ENCODE results near the gene LILRA6.
A peak's percentile ranks its signal among the peaks of the same experiment; 100 is the strongest.
"Not testable (repeated sequence)": the region's sequence is repeated elsewhere in the genome, so short reads cannot be mapped to it uniquely, and the experiment has no call there.

The LILRA6 gene

DNA sequence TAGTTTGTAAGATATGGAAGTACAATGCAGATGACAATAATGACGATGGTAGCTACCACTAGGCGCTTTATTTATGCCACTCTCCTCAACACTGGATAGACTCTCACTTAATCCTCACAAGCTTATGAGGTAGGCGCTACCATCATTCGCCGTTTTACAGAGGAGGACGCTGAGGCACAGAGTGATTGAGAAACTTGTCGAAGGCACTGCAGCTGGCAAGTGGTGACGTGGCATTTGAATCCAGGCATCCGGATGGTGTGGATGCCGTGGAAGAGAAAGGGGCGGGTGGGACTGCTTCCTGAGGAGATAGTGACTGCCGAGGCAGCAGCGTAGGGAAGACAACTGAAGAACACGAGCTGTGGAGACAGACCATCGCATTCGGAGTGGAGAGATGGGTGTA, 43.2 kb downstream of the LILRA6 start:
- TF ChIP-seq POLR2A (IDR thresholded peaks at IDR 0.05; ENCODE audit: low read depth, low read length), result no peak
- FAIRE-seq, result no peak

DNA sequence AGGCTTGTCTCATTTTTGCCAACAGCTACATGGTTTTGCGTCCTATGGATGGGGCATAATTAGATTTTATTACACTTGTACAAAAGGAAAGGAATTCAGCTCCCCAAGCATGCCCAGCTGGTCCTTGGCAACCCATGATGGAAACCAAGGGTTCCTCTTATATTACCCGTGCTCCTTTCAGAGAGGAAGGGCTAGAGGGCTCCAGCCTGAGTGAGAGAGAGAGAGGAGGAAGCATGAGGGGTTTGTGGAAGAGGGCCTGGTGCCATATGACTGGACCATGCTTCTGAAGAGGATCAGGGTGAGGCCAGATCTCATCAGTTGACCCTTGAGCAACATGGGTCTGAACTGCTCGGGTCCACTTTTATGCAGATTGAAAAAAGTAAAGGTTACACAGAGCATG, 45.5 kb downstream of the LILRA6 start:
- no peak for FAIRE-seq
- no peak for DNase-seq (ENCODE audit: insufficient read length, low spot score)
- no peak for TF ChIP-seq POLR2A (IDR thresholded peaks at IDR 0.05; ENCODE audit: low read depth, low read length)

More for the DNA sequence above, 43.2 kb downstream of the LILRA6 start:
- no peak for DNase-seq (ENCODE audit: insufficient read length, low spot score)

DNA sequence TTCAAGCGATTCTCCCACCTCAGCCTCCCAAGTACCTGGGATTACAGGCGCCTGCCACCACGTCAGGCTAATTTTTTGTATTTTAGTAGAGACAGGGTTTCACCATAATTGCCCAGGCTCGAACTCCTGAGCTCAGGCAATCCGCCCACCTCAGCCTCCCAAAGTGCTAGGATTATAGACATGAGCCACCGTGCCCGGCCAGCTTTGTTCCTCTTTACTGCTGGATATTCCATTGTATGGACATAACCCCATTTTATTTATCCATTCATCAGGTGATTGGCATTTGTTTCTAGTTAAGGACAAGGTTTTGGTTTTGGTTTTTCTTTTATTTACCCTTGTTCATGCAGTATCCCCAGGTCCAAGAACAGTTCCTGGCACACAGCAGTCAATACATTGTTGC, 46.1 kb downstream of the LILRA6 start:
- no peak for TF ChIP-seq POLR2A (IDR thresholded peaks at IDR 0.05; ENCODE audit: low read depth, low read length)
- DNase-seq (ENCODE audit: insufficient read length, low spot score), result no peak
- no peak for FAIRE-seq

DNA sequence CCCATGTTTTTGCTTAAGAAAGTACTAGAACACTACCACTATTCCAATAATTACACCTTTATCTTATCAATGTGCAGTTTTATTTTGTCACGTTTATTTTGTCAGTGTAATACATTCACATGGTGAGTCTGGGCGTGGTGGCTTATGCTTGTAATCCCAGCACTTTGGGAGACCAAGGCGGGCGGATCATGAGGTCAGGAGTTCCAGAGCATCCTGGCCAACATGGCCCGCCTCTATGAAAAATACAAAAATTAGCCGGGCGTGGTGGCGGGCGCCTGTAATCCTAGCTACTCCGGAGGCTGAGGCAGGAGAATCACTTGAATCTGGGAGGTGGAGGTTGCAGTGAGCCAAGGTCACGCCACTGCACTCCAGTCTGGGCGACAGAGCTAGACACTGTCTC, 48.1 kb downstream of the LILRA6 start:
- not testable (repeated sequence) for DNase-seq (ENCODE audit: insufficient read length, low spot score); FAIRE-seq

DNA sequence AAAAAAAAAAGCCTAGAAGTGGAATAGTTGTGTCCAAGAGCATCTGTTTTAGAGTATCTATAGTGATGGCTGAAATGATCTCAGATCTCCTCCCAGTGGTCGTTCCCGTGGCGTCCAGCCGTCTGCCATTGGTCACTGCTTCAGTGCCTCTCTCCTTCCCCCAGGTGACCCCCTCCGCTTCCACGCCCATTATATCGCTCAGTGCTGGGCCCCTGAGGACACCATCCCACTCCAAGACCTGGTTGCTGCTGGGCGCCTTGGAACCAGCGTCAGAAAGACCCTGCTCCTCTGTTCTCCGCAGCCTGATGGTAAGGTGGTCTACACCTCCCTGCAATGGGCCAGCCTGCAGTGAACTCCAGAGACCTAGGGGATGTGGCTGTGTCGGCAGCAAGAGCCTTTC, 49.6 kb downstream of the LILRA6 start:
- FAIRE-seq (no peak), DNase-seq (ENCODE audit: insufficient read length, low spot score) (no peak)
- no peak for TF ChIP-seq POLR2A (IDR thresholded peaks at IDR 0.05; ENCODE audit: low read depth, low read length)

DNA sequence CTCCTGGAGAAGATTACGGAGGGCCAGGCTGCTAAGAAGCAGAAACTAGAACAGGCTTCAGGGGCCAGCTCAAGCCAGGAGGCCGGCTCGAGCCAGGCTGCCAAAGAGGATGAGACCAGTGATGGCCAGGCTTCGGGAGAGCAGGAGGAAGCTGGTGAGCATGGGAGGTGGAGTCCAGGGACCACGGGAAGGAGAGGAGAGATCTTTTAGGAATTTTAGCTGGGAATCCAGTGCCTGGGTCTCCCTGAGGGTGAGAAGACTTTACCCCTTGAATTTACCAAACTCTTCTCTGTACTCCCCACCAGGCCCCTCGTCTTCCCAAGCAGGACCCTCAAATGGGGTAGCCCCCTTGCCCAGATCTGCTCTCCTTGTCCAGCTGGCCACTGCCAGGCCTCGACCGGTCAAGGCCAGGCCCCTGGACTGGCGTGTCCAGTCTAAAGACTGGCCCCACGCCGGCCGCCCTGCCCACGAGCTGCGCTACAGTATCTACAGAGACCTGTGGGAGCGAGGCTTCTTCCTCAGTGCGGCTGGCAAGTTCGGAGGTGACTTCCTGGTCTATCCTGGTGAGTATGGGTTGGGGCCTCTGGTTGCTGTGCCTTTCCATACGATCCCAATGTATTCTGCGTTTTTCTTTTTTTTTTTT, 50.7 kb downstream of the LILRA6 start:
- TF ChIP-seq POLR2A (IDR thresholded peaks at IDR 0.05; ENCODE audit: low read depth, low read length), result no peak
- DNase-seq (ENCODE audit: insufficient read length, low spot score) (no peak), FAIRE-seq (no peak)

DNA sequence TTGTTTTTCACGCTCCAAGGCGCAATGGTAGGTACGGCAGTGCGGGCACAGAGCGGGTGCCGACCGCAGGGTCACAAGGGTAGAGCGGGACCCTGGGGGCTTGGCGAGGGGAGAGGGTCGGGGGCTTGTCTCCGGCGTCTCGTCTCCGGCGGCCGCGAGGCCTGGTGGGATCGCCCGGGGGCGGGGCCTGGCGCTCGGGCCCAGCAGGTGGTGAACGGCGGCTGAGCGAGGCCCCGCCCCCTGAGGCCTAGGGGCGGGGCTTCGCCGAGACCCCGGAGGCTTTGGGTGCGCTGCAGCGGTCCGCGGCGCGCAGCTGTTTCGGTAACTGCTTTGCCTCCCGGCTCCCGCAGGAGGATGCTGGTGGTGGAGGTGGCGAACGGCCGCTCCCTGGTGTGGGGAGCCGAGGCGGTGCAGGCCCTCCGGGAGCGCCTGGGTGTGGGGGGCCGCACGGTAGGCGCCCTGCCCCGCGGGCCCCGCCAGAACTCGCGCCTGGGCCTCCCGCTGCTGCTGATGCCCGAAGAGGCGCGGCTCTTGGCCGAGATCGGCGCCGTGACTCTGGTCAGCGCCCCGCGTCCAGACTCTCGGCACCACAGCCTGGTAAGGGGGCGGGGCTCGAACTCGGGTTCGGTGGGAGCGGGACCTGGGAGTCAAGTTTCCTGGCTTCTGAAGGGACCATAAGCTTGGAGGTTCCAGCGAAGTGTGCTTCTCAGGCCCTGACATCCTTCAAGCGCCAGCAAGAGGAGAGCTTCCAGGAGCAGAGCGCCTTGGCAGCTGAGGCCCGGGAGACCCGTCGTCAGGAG, 51.4 kb downstream of the LILRA6 start, which contains the start of gene TSEN34:
Gene TSEN34, plus strand, starts transcription at position 298 of the 800 bp plus-strand sequence. Its CDS starts 57 bp downstream, at position 355.
- DNase-seq (ENCODE audit: insufficient read length, low spot score) (peak; percentile 84), FAIRE-seq (no peak)
- TF ChIP-seq POLR2A (IDR thresholded peaks at IDR 0.05; ENCODE audit: low read depth, low read length), result peak; percentile 95

DNA sequence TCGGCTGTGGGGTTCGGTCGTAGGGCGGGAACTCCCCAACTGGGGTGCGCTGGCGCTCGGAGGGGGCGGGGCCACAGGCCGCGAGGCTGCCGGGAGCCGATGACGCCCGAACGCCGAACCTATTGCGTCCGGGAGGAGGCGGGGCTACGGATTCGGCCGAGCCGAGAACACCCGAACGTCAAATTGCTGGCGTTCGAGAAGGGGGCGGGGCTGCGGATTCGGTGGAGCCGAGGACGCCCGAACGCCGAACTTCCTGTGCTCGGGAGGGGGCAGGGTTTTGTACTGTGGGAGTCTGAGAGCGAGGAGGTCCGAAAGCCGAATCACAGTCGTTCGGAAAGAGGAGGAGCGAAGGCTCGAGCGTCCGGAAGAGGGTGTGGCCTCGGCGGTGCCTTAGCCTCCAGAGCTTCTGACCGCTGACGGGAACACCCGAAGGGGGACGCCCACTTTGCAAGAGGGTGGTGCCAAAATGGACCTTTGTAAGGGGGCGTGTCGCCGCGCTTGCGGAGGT, 52.0 kb downstream of the LILRA6 start:
- DNase-seq (ENCODE audit: insufficient read length, low spot score), result peak; percentile 95
- FAIRE-seq, result peak; percentile 71
- TF ChIP-seq POLR2A (IDR thresholded peaks at IDR 0.05; ENCODE audit: low read depth, low read length), result no peak; the same call in 1 of the 2 replicates

DNA sequence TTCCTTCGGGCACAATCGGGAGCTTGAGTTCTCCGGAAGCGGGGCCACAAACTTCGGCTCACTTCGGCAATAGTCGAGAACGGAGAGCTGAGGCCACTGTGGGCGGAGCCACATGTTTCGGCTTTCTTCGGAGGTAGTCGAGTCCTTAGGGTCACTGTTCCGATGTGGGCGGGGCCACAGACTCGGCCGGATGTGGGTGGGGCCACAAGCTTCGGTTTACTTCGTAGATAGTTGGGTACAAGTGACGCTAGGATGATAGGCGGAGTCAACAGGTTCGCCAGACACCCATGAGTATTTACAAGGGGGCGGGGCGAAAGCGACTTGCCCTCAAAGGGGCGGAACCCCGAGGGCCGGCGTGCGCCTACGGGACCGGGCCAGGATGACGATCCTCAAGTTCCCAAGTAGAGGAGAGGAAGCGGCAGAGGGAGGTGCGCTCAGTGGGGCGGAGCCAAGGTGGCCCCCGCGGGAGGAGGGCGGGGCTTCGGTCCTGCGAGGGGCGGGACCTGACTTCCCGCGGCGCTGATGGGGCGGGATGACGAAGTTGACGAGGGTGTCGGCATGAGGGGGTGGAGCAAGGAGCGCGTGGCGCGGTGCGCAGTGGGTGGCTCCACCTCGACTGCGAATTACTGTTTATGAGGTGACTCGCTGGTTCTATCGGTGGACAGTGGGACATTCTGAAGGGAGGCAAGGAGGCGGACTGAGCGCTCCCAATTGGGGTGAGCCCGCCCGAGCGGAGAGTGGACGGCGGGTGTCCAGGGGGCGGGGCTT, 52.7 kb downstream of the LILRA6 start:
- peak; percentile 70; the same call in 1 of the 2 replicates for TF ChIP-seq POLR2A (IDR thresholded peaks at IDR 0.05; ENCODE audit: low read depth, low read length)
- peak; percentile 73 for FAIRE-seq

DNA sequence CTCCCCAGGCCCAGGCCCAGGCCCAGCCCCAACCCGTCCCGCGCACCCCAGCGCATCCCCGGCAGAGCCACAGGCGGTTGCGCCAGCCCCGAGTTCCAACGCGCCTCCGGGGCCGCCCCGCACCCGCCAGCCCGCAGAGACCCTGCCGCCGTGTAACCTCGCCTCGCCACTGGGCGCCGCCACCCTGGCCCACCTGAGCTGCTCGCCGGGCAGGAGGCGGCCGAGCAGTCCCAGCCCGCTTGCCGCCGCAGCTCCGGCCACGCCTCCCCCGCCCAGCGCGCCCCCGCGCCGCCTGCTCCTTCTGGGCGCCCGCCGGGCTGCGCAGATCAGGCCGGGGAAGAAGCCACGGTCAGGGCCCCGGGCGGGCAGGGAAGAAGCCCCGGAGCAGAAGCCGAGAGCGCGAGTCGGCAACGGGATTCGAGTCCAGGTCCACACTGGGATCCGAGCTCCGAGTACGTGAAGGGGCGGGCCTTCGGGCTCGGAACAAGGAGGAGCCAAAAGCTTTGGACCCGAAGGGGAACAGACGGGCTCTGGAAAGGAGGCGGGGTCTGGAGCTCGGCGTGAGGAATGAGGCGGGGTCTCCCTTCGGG, 53.4 kb downstream of the LILRA6 start, which contains the start of gene MBOAT7:
Gene MBOAT7, minus strand, starts transcription at position 436 of the 590 bp plus-strand sequence. CDS start 1,072 bp downstream, outside the sequence.
- FAIRE-seq, result no peak
- no peak for DNase-seq (ENCODE audit: insufficient read length, low spot score)
- TF ChIP-seq POLR2A (IDR thresholded peaks at IDR 0.05; ENCODE audit: low read depth, low read length), result peak; percentile 75; the same call in 1 of the 2 replicates

More for the DNA sequence above, 52.7 kb downstream of the LILRA6 start:
- DNase-seq (ENCODE audit: insufficient read length, low spot score), result peak; percentile 96

DNA sequence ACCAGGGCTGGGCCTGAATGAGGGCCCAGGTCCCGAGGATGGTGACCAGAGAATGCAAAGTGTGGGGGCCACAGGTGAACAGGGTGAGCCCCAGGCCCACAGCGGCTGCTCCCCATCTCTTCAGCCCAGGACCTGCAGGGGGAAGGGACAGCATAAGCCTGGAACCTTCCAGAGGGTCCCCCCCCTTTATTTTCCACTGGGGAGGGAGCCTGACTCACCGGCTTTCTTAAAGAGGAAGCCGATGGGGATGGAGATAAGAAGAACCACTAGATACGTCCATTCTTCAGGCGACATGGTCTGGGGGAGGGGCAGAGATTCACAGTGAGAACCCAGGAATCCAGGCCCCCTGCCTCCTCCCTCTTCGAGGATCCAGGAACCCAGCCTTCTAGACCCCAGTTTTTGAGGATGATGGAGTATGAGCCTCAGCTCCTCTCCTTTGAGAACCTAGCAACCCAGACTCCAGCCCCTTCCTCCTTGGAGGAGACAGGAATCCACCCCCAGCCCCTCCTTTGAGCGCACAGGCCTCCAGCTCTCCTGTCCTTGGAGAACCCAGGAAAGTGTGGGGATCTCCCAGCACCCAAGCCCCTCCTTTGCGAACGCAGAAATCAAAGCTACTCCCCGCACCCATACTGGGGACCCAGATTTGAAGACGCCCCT, 54.2 kb downstream of the LILRA6 start:
- no peak for FAIRE-seq
- no peak for TF ChIP-seq POLR2A (IDR thresholded peaks at IDR 0.05; ENCODE audit: low read depth, low read length)
- DNase-seq (ENCODE audit: insufficient read length, low spot score), result peak; percentile 85

DNA sequence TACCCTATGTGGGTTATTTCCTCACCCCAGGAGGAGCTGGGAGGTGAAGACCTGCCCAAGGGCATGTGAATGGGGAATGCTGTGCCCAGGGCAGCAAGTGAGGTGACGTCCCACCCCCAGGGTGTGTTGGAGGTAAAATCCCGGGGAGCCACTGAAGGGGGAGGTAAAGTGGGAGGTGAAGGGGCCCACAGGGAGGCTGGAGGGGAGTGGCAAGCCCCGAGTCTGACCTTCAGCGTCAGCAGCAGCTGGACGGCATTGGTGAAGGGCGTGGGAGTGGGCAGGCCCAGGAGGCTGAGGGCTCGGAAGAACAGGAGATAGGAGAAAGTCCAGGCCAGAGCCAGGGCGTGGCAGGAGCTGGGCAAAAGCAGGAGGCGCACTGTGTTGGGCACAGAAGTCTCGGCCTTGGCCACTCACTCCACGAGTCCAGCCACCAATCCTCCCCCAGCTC, 55.6 kb downstream of the LILRA6 start:
- no peak for TF ChIP-seq POLR2A (IDR thresholded peaks at IDR 0.05; ENCODE audit: low read depth, low read length)
- no peak for FAIRE-seq
- no peak for DNase-seq (ENCODE audit: insufficient read length, low spot score)
